Stimulated activated CD4-positive, alpha-beta T cell treated with anti-CD3 and anti-CD28 coated beads, Interleukin-4, amount 100 ng/mL, for 4 hours (primary cell): Measurements from ENCODE around the gene ANP32B.
"Not testable (repeated sequence)": the region's sequence is repeated elsewhere in the genome, so short reads cannot be mapped to it uniquely, and the experiment has no call there.

ENCODE experiments used
- DNase-seq, 2 experiments: peaks; one replicate each; pipeline ENCODE4 v3.0.0-alpha.2; 2020

Gene ANP32B

GRCh38 chr9:97982683-97983588, at the start of gene ANP32B:
TSS of gene ANP32B (plus strand) at chr9:97983341. CDS start at chr9:97983556, 215 bp downstream.
- peak; percentile 97 to 98 for DNase-seq

GRCh38 chr9:97934321-97935115, 48.6 kb upstream of the ANP32B start:
- no peak for DNase-seq

GRCh38 chr9:97935276-97935675, 47.9 kb upstream of the ANP32B start:
- no peak for DNase-seq

GRCh38 chr9:97936998-97937397, 46.1 kb upstream of the ANP32B start:
- DNase-seq: no peak

GRCh38 chr9:97938081-97938644, 45.0 kb upstream of the ANP32B start, which contains the start of gene HEMGN:
TSS of gene HEMGN (minus strand) at chr9:97938172. CDS start at chr9:97938136, 36 bp downstream.
- DNase-seq: peak; percentile 5 to 21

- no peak for DNase-seq
These were observed 42.9 kb upstream of the ANP32B start for GRCh38 chr9:97940233-97940632.

GRCh38 chr9:97940741-97941140, 42.4 kb upstream of the ANP32B start:
- no peak for DNase-seq

GRCh38 chr9:97941323-97941722, 41.8 kb upstream of the ANP32B start:
- no peak for DNase-seq

- DNase-seq: no peak
These were observed 39.8 kb upstream of the ANP32B start for GRCh38 chr9:97943308-97943855.

GRCh38 chr9:97944612-97945011, 38.5 kb upstream of the ANP32B start:
- no peak for DNase-seq

GRCh38 chr9:97945470-97945869, 37.7 kb upstream of the ANP32B start:
- DNase-seq: not testable (repeated sequence)

GRCh38 chr9:97947094-97947493, 36.0 kb upstream of the ANP32B start:
- DNase-seq: not testable (repeated sequence)

GRCh38 chr9:97950873-97951272, 32.3 kb upstream of the ANP32B start:
- DNase-seq: not testable (repeated sequence)

GRCh38 chr9:97954550-97954989, 28.6 kb upstream of the ANP32B start:
- DNase-seq: peak; percentile 34 to 58

GRCh38 chr9:97956331-97956730, 26.8 kb upstream of the ANP32B start:
- no peak for DNase-seq

GRCh38 chr9:97958812-97959511, 24.2 kb upstream of the ANP32B start:
- no peak for DNase-seq

- DNase-seq: no peak
These were observed 23.6 kb upstream of the ANP32B start for GRCh38 chr9:97959585-97959984.

GRCh38 chr9:97960678-97961328, 22.3 kb upstream of the ANP32B start:
- DNase-seq: not testable (repeated sequence)

- DNase-seq: no peak
These were observed 21.8 kb upstream of the ANP32B start for GRCh38 chr9:97961361-97961760.

GRCh38 chr9:97962136-97962535, 21.0 kb upstream of the ANP32B start:
- DNase-seq: no peak

- no peak for DNase-seq
These were observed 20.6 kb upstream of the ANP32B start for GRCh38 chr9:97962575-97962974.

GRCh38 chr9:97963232-97963631, 19.9 kb upstream of the ANP32B start:
- DNase-seq: no peak
